GM12874 (cell line): ENCODE measurements around the gene ENO4.

ENCODE experiments used
- CTCF ChIP-seq: IDR thresholded peaks from 2 replicates; pipeline ENCODE4 v1.5.1; 2011; ENCODE audit warnings: low read depth, mild to moderate bottlenecking, control low read depth, low read length, moderate library complexity; ENCODE audit not compliant: insufficient read depth

The ENO4 gene

GRCh38 chr10:116882639-116883038, 33.3 kb downstream of the ENO4 start:
- no peak for TF ChIP-seq CTCF

- TF ChIP-seq CTCF = no peak
These were observed 37.5 kb downstream of the ENO4 start for GRCh38 chr10:116886772-116887171.

- TF ChIP-seq CTCF = no peak
These were observed 39.2 kb downstream of the ENO4 start for GRCh38 chr10:116888380-116889055.

- TF ChIP-seq CTCF = no peak
These were observed 39.8 kb downstream of the ENO4 start for GRCh38 chr10:116889066-116889465.

DNA sequence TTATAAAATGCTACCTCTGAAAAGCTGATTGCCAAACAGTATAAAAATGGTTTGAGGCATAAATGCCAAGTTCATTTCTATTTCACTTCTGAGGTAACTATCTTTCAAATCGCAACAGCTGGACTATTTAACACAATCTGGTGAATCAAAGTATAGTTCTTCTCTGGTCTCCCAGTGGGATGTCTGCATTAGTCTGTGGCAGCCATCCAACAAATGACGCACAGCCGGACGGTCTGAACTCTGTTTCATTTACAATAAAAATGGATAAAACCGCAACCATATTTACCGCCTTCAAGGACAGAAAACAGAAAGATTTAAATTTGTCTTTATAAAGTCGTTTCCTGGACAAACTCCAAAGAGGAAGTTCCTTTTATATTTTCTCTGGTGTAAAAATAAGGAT, 41.9 kb downstream of the ENO4 start:
- TF ChIP-seq CTCF = no peak

- TF ChIP-seq CTCF = no peak
These were observed 43.8 kb downstream of the ENO4 start for GRCh38 chr10:116892907-116893685.

- no peak for TF ChIP-seq CTCF
These were observed 44.4 kb downstream of the ENO4 start for GRCh38 chr10:116893686-116894037.
